ENCODE measurements around the gene MCHR1. TPM values are rescaled to one million over a fixed set of nuclear protein-coding genes. Genes with fewer than 3 reads are reported as not detected.
"Not testable (repeated sequence)": the region's sequence is repeated elsewhere in the genome, so short reads cannot be mapped to it uniquely, and the experiment has no call there.

MCHR1 gene
- total RNA-seq (2014; rRNA removed; shearing (Covaris generic)) = not detected in 2 replicates

GRCh38 chr22:40679249-40679963 is at the start of gene MCHR1:
Gene MCHR1 (plus strand): TSS chr22:40679484. CDS start chr22:40679653, 169 bp downstream.
- DNase-seq (ENCODE audit: low read depth) = no peak

GRCh38 chr22:40631925-40632324 is 47.4 kb upstream of the MCHR1 start:
- no peak for DNase-seq (ENCODE audit: low read depth)

- no peak for DNase-seq (ENCODE audit: low read depth)
Observed at GRCh38 chr22:40633036-40633435, 46.2 kb upstream of the MCHR1 start.

GRCh38 chr22:40634119-40634903 is 45.0 kb upstream of the MCHR1 start:
- no peak for DNase-seq (ENCODE audit: low read depth)

GRCh38 chr22:40635043-40635939 is 44.0 kb upstream of the MCHR1 start:
- DNase-seq (ENCODE audit: low read depth) = no peak

GRCh38 chr22:40635940-40636379 is 43.3 kb upstream of the MCHR1 start:
- no peak for DNase-seq (ENCODE audit: low read depth)

GRCh38 chr22:40636380-40637182 is 42.7 kb upstream of the MCHR1 start, which contains the start of gene MRTFA:
Gene MRTFA (minus strand): TSS chr22:40636719.
- peak; percentile 100 for DNase-seq (ENCODE audit: low read depth)

GRCh38 chr22:40637183-40638150 is 41.8 kb upstream of the MCHR1 start:
- DNase-seq (ENCODE audit: low read depth) = no peak

- no peak for DNase-seq (ENCODE audit: low read depth)
Observed at GRCh38 chr22:40638261-40638660, 41.0 kb upstream of the MCHR1 start.

GRCh38 chr22:40641269-40641668 is 38.0 kb upstream of the MCHR1 start:
- DNase-seq (ENCODE audit: low read depth) = peak; percentile 48

GRCh38 chr22:40642316-40642715 is 37.0 kb upstream of the MCHR1 start:
- DNase-seq (ENCODE audit: low read depth) = no peak

- no peak for DNase-seq (ENCODE audit: low read depth)
Observed at GRCh38 chr22:40645579-40646197, 33.6 kb upstream of the MCHR1 start.

GRCh38 chr22:40648386-40648785 is 30.9 kb upstream of the MCHR1 start:
- DNase-seq (ENCODE audit: low read depth) = no peak

GRCh38 chr22:40651057-40651456 is 28.2 kb upstream of the MCHR1 start:
- no peak for DNase-seq (ENCODE audit: low read depth)

- peak; percentile 100 for DNase-seq (ENCODE audit: low read depth)
Observed at GRCh38 chr22:40651563-40652501, 27.5 kb upstream of the MCHR1 start.

- no peak for DNase-seq (ENCODE audit: low read depth)
Observed at GRCh38 chr22:40653361-40653760, 25.9 kb upstream of the MCHR1 start.

GRCh38 chr22:40654522-40655167 is 24.6 kb upstream of the MCHR1 start:
- peak; percentile 58 for DNase-seq (ENCODE audit: low read depth)

GRCh38 chr22:40655941-40656340 is 23.3 kb upstream of the MCHR1 start:
- not testable (repeated sequence) for DNase-seq (ENCODE audit: low read depth)

Measured in Daoy (cell line).